GM18873 (cell line): ENCODE results near the gene MRPL24.
"Not testable (repeated sequence)": the region's sequence is repeated elsewhere in the genome, so short reads cannot be mapped to it uniquely, and the experiment has no call there.

ENCODE experiments used
- ATAC-seq: cut with Tn5 transposase; IDR thresholded peaks from one replicate; pipeline ENCODE4 v1.9.1; 2021; ENCODE audit warnings: mild to moderate bottlenecking, moderate library complexity, moderate number of reproducible peaks; ENCODE audit not compliant: unreplicated experiment, low FRiP score

MRPL24 gene

DNA sequence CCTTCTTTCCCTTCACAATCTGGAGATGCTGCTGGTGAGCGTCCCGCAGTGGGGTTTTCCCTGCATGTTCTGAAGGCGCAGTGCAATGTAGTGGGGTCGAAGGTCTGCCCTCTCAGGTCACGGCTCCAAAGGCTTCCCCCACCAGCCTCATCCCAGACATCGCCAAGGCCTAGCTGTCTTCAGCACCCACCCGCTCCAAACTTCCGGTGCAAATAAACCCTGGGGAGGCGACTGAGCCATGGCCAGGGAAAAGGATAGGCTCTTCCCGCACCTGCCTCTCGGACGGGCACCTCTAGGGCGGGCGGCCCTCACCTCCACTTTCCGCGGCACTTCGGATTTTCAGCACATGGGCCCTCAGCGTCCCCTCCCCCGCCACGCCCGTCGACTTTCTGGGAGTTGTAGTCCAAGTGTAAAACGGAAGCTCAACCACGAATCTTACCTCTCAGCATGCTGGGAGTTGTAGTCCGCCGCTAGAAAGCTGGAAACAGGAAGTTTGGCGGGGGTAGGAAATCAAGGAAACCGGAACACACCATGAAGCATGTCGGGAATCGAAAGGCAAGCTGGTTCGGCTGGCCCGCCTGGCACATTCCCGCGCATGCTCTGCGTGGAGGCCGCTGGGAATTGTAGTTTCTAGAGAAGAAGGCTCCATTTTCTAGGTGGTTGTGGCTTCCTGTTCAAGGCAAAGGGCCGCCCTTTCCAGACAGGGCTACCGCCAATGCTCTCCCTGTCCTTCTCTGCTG is at the start of gene MRPL24:
Gene MRPL24 (minus strand): TSS at position 348 of the 740 bp plus-strand sequence. CDS start 2,384 bp downstream, outside the sequence.
- peak; percentile 76 for ATAC-seq

DNA sequence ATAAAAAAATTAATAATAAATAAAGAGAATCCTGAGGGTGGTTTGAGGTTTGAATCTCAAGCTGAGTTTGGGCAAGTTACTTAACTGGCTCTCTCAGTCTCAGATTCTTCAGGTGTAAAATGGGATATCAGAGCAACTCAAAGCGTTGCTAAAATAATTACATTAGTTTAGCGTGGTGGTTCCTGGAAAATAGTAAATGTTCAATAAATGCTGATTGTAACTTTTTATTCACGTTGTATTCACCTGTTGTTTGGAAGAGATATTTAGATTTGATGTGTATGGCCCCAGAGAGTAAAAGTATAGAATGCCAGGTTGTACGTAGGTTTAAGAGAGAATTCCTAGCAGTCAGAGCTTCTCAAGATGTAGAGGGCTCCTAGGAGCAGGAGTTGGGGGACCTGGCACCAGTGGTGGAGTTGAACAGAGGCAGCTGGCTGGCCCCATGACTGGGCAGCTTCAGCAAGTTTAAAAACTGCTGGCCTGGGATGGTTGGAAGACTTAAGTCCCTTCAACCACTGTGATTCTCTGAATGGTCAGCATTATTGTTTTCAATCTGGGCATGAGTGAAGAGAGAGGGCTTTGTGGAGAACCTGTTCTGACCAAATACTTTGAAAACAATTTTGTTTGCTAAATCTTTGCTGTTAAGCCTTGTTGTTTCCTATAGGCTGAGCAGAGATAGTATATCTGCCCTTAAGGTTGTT is 48.9 kb upstream of the MRPL24 start:
- ATAC-seq, result no peak

DNA sequence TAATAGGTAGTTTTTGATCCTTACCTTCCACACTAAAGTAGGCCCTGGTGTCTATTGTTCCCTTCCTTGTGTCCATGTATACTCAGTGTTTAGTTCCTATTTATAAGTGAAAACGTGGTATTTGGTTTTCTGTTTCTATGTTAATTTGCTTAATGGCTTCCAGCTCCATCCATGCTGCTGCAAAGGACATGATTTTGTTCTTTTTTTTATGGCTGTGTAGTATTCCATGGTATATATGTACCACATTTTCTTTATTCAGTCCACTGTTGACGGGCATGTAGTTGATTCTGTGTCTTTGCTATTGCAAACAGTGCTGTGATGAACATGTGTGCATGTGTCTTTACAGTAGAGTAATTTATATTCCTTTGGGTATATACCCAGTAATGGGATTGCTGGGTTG is 47.2 kb upstream of the MRPL24 start:
- no peak for ATAC-seq

DNA sequence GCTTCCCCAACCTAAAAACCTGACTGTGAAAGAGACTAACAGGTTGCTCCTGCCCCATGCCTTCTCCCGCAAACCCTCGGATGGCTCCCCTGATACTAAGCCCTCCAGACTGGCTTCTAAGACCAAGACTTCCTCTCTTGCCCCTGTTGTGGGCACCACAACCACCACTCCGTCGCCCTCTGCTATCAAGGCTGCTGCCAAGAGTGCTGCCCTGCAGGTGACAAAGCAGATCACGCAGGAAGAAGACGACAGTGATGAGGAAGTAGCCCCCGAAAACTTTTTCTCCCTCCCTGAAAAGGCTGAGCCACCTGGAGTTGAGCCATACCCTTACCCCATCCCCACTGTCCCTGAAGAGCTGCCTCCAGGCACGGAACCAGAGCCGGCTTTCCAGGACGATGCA is 45.8 kb upstream of the MRPL24 start:
- no peak for ATAC-seq

DNA sequence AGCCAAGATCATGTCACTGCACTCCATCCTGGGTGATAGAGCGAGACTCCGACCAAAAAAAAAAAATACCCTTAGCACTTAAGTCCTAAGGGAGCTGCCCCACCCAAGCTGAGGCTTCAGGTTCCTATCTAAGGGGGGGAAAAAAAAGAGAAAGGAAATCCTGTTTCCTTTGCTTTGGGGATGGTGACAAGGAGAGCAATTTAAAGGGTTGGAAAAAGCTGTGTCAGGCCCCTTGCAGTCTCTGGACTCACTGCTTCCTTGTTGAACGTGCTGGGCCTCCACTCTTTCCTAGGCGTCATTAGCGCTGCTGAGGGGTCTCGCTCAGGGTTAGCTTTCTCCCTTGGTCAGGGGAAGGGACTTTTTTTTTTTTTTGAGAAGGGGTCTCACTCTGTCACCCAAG is 44.6 kb upstream of the MRPL24 start:
- ATAC-seq, result no peak

DNA sequence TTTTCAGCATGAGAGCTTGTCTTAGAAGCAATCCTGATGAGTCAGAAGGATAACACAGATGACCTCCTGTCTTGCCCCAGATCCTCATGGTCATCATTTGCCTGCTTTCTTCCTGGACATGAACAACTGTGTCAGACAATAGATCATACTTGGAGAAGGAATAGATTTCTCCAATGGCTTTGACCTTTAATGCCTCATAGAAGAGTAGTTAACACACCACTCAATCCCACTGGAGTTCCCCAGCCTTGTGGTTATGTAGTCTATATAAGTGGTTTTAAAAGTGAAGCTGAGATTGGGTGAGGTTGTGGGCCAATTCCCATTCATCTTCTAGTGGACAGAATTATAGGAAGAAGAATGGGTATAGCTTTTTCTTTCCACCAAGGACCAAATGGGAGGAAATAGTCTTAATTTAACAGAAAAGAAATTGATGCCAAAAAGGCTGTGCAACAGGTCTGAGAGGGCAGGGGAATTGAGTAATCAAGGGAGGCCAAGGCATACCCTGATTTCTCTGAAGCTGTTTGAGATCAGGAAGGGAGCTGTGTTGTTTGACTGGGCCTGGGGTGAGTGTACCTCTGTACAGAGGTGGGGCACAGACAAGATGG is 40.8 kb upstream of the MRPL24 start:
- ATAC-seq, result no peak

DNA sequence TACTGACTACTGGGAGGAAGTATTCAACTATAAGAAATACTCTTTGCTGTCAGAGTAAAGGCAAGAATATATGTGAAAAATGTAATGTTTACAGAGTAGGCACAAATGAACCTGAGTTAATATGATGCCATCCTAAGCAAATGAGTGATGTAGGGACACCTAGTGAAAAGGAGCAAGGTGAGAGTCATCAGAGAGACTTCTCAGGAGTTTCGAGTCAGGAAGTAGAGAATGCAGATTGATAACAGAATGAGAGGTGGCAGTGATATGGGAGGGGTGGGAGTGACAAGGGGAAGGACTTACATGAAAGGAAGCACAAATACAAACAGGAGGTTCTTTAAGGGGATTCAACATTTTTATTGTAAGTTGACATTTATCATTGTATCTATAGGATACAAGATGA is 36.7 kb upstream of the MRPL24 start:
- no peak for ATAC-seq

DNA sequence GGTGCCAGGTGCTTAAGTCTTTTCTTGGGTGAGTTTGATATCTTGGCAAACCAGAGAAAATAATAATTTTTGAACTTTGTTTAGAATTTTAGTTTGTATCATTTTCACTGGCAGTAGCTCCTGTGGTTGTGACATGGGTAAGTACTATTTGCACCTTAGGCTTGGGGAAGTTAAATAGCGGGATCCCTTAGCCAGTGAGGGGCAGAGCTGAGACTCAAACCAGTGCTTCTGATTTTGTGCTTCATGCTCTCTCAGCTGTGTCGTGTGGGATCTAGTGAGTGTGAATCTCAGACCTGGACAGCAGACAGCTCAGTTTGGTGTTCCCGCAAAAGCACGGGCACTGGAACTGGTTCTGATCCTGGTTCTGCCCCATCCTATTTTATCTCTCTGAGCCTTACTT is 36.1 kb upstream of the MRPL24 start:
- ATAC-seq, result no peak

DNA sequence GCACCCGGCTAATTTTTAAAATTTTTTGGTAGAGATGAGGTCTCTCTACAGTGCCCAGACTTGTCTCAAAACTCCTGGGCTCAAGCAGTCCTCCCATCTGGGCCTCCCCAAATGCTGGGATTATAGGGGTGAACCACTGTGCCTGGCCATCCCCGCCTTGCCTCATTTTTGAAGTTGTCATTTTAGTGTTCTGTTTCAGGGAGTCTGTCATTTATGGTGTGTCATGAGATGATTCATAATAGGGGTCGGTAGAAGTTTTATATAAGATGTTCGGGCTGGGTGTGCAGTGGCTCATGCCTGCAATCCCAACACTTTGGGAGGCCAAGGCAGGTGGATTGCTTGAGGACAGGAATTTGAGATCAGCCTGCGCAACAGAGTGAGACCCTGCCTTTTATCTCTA is 34.9 kb upstream of the MRPL24 start:
- no peak for ATAC-seq

DNA sequence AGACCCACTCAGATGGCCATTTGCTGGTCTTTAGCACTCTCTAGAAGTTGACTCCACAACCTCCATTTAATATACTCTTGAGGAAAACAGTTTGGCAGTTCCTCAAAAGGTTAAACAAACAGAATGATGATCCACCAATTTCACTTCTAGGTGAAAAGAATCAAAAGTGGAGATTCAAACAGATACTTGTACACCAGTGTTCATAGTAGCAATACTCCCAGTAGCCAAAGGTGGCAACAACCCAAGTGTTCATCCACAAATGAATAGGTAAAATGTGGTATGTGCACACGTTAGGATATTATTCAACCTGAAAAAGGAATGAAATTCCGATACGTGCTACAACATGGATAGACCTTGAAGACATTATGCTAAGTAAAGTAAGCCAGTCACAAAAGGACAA is 32.7 kb upstream of the MRPL24 start:
- no peak for ATAC-seq

DNA sequence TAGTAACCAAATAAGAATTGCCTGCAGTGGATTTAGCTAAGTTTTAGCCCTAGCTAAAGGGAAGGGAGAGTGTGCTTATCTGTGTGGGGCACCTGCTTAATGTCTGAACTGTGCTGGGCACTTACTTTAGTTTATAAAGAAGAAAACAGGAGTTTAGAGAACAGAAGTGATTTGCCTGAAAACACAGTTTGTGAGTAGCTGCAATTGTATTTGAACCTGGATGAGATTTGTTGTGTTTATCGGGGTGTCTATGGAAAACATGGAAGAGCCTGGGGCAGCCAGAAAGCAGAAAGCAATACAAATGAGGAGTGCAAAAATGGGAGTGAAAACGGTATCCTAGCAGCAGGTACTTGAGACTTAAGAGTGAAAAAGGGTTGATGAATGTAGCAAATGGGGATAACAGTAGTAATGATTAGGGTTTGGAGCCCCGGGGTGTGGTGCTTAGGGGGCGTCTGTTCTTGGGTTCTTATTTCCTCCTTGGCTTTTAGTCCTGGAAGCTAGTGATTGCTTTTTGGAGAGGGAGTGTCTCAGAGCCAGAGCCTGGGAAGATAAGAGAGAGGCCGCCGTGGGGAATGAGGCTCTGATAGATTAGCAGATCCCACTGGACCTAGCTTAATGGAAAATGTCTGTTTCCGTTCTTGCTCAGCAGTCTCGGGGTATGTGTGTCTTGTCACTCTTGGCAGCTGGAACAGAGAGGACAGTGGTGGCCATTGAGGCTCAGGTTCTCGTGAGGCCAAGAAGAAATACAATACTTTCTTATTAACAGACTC is 32.0 kb upstream of the MRPL24 start:
- ATAC-seq, result no peak

DNA sequence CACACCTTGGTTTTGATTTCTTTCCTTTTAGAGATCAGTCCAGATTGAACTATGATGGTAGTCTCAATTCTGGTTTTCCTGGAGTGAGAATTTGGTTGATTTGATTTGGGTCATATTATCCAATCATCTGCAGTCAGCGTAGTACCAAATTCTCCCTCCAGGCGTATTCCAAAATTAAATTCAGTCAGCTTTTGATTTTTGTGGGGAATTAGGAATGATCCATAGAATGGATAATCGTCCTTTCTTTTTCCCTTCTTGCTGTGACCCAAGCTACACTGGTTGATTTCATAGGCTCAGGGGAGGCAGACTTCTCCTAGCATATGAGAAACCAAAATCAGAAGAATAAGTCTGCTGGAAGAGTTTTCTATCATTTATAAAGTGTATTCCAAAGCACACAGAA is 31.3 kb upstream of the MRPL24 start:
- ATAC-seq, result no peak

DNA sequence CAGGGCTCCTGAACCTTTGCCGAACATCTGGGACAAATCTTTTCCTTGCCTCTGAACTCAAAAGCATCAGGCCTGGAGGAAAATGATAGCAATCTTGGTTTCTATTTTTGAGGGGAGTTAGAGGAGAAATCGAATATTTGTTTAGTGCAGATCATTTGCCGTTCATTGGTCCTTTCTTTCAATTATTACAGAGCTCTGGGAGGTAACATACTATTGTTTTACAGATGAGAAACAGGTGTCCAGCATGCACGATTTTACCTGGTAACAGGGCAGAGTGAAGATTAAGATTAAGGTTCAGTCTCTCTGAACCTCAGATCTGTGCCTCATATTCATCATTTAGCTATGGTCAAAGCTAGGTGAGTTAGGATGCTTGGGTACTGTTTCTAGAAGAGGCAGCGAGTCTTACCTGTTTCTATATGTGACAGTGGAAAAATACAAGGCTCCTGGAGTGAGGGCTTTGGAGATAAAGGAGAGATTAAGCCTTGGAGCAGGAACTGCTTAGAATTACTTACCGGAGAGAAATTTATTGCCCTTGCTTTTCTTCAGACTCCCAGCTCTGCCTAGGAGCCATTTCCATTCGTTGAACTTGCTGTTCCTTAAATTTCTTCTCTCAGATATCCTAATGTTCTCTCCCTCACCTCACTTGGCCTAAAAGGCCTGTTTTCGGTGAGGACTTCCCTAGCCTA is 27.9 kb upstream of the MRPL24 start:
- ATAC-seq, result no peak

DNA sequence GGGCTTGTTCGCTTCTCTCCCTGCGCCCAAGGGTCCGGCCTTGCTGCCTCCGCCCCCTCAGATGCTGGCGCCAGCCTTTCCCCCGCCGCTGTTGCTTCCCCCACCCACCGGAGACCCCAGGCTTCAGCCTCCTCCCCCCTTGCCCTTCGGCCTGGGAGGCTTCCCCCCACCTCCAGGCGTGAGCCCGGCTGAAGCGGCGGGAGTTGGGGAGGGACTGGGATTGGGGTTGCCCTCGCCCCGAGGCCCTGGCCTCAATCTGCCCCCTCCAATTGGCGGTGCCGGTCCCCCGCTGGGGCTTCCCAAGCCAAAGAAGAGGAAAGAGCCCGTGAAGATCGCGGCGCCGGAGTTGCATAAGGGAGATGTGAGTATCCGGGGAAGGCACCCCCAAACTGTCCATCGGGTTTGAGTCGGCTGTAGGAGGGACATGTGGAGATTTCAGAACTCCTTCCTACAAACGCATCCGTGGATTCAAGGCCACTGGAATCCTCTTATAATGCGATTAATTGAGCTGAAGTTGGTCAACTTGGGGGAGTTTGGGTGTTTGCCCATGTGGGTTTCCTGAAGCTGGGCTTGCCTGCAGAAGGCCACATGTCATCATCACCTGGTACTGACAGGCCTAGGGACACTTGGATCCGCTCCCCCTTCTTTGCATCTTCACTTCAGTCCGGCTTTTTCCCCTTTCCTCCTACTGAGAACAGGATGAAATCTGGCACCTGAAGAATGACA is 27.2 kb upstream of the MRPL24 start:
- ATAC-seq, result peak; percentile 18

DNA sequence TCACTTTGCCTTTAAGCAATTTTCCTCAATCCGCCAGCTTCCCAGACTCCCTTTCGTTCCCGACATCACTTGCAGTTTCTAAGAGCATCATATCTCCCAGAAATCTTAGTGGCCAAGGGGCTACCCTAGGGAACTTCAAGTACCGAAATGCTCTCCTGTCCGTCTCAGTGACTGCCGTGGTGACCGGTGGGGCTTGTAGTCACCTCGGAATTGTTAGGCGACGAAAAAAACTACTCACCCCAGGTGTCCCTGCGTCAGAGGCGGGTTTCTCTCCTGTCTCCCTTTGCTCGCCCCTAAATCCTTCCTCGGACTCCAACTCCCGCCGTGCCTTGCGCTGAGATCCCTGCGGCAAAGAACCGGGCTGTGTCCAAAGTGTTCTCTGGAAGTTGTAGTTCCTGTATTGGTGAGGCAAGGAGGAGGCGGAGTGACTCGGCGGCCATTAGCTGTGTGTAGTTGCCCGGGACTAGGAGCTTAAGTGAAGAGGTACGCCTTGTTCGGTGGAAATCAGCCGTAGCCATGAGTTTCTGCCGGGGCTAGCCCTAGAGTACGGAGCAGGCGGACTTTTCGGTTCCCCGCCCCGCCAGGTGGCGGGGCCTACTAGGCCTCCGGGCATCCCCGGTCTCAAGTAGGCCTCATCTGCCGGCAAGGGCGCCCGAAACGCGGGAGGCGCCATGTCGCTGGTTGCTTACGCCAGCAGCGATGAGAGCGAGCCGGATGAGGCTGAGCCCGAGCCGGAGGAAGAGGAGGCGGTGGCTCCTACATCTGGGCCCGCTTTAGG is 26.4 kb upstream of the MRPL24 start, which contains the start of gene PRCC:
Gene PRCC (plus strand): TSS at position 435 of the 778 bp plus-strand sequence. CDS start 237 bp downstream, at position 672.
- ATAC-seq, result peak; percentile 85

DNA sequence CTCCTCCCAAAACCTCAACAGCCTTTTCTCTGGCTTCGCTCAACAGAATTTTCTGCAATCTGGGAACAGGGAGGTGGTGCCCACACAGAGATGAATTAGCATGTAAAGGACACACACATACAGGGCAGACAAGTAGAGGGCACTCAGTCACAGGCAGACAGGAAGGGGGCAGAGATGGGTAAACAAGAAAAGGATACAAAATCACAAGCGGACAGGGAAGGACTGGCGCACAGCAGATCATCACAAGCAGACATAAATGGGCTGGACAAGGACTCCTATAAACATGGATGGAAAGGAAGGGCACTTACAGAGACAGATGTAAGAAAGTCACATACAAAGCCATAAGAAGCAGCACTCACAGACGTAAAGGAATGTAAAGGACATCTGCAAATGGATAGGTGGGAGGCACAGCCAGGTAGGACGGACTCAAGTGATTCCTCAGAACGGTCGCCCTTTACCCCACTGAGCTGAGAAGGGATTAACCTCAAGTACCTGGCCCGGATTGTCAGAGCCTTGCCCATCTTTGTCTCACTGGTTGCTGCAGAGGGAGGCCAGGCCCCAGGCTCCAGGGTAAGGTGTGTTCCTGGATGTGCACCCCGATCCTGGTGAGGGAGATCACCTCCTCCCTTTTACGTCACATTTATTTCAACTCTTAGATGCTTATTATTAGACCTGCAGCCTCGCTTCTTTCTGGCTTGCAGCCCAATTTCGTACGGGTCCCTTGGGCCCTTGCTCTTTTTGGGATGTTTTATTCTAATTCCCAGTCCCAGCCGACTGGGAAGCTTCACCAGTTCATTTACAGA is 25.6 kb upstream of the MRPL24 start:
- ATAC-seq, result peak; percentile 2

DNA sequence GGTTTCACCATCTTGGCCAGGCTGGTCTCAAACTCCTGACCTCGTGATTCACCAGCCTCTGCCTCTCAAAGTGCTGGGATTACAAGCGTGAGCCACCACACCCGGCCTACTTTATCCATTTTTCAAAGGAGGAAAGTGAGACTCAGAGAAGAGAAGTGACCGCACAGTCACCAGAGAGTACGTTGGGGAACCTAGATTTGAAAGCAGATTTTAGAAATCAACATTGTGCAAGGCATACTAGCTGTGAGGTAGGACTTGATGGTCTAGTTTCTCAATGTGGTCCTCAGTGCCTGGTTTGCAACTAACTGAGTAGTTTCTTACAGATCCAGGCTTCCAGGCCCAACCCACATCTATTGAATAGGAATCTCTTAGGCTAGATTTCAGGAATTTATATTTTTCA is 24.8 kb upstream of the MRPL24 start:
- no peak for ATAC-seq

DNA sequence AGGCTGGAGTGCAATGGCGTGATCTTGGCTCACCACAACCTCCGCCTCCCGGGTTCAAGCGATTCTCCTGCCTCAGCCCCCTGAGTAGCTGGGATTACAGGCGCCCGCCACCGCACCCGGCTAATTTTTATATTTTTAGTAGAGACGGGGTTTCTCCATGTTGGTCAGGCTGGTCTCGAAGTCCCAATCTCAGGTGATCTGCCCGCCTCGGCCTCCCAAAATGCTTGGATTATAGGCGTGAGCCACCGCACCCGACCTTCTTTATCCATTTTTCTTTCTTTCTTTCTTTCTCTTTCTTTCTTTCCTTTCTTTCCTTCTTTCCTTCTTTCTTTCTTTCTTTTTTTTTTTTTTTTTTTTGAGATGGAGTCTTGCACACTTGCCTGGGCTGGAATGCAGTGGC is 24.2 kb upstream of the MRPL24 start:
- not testable (repeated sequence) for ATAC-seq
